ENCODE results near the gene MAP7D2. TPM values are rescaled to one million over a fixed set of nuclear protein-coding genes. Genes with fewer than 3 reads are reported as not detected.

The MAP7D2 gene
- total and polyA plus RNA-seq, 2 of the 4 experiments (the other 2 are of a cell fraction), result 0.18 to 0.19 TPM

GRCh38 chrX:20060961-20061748, 55.6 kb downstream of the MAP7D2 start:
- dilution Hi-C loops (cut with HindIII; ENCODE audit: low sequenced_read_pairs, unreplicated experiment), result no loop called here
- TF ChIP-seq ELK1 (IDR thresholded peaks at IDR 0.05; ENCODE audit: borderline replicate concordance, low read depth, low read length), result no peak
- TF ChIP-seq MAFK (IDR thresholded peaks at IDR 0.05; ENCODE audit: low read depth, low read length), result no peak
- no peak for TF ChIP-seq NFE2L2 (IDR thresholded peaks at IDR 0.05; ENCODE audit: low read depth, low read length)
- no peak for TF ChIP-seq RAD21 (IDR thresholded peaks at IDR 0.05; ENCODE audit: low read length)
- TF ChIP-seq RFX5 (IDR thresholded peaks at IDR 0.05; ENCODE audit: low read depth, low read length), result no peak
- TF ChIP-seq MXI1 (IDR thresholded peaks at IDR 0.05; ENCODE audit: borderline replicate concordance, low read depth, low read length), result no peak
- TF ChIP-seq CEBPB (IDR thresholded peaks at IDR 0.05; ENCODE audit: low read depth, low read length), result no peak
- TF ChIP-seq FOS (IDR thresholded peaks at IDR 0.05; ENCODE audit: low read depth, low read length), result no peak
- no peak for TF ChIP-seq USF2 (IDR thresholded peaks at IDR 0.05; ENCODE audit: low read depth, low read length)
- TF ChIP-seq RCOR1 (IDR thresholded peaks at IDR 0.05; ENCODE audit: insufficient replicate concordance, low read length), result no peak
- no peak for TF ChIP-seq SMC3 (IDR thresholded peaks at IDR 0.05; ENCODE audit: low read depth, low read length)
- Histone ChIP-seq H4K8ac (ENCODE audit: low read depth in 2 of 2, low read length in 2 of 2) (no peak overlapping the region), H4K20me1 (ENCODE audit: insufficient read depth, low read length) (no peaks in the 10 kb centered on the region), H2BK5ac (ENCODE audit: low read depth, low read length, poor library complexity, severe bottlenecking) (no peak overlapping the region), H4K91ac (ENCODE audit: insufficient read depth, low read depth, low read length) (no peak overlapping the region), H3K9me1 (ENCODE audit: insufficient read depth, low read length) (peaks cover 3% of the 10 kb centered on the region; the same call in 1 of the 2 replicates), H2AFZ (replicated peaks; ENCODE audit: low read length, poor library complexity) (peak overlapping the region; percentile 44), H4K5ac (ENCODE audit: low read depth, low read length) (no peak overlapping the region), H3K56ac (ENCODE audit: extremely low read depth, insufficient read depth, low read length) (no peak overlapping the region), H3K4ac (ENCODE audit: low read depth, low read length) (no peak overlapping the region), H3K9ac (ENCODE audit: low read depth, low read length) (no peak overlapping the region), H3K14ac (replicated peaks; ENCODE audit: low read depth, low read length) (no peak overlapping the region), H3K4me2 (ENCODE audit: low read depth, low read length) (no peak overlapping the region), H3K4me1 (ENCODE audit: control insufficient read depth, insufficient read depth, low read length) (peaks cover 2% of the 10 kb centered on the region; the same call in 1 of the 2 replicates), H3K4me3 (ENCODE audit: insufficient read depth, low read depth, low read length) (no peak overlapping the region), H3K23ac (ENCODE audit: low read depth, low read length) (no peak overlapping the region), H3K9me3 (ENCODE audit: control insufficient read depth, insufficient read depth, low read length) (no peaks in the 10 kb centered on the region), H3K18ac (ENCODE audit: low read depth, low read length) (no peak overlapping the region), H3K79me1 (ENCODE audit: low read depth in 1 of 2, low read length in 2 of 2) (no peaks in the 10 kb centered on the region), H2BK20ac (ENCODE audit: low read depth, low read length) (no peak overlapping the region), H2AK9ac (replicated peaks; ENCODE audit: low read depth, low read length, poor library complexity) (no peak overlapping the region), H3K27ac (ENCODE audit: insufficient read depth, low read length) (no peak overlapping the region), H3K27me3 (ENCODE audit: control insufficient read depth, insufficient read depth, low read length) (peaks cover 15% of the 10 kb centered on the region), H3K36me3 (ENCODE audit: control insufficient read depth, insufficient read depth, low read length) (no peaks in the 10 kb centered on the region), H2BK120ac (ENCODE audit: low read depth, low read length) (no peak overlapping the region), H2AK5ac (ENCODE audit: low read depth, low read length) (no peak overlapping the region), H2BK15ac (ENCODE audit: low read depth, low read length) (no peak overlapping the region)
- in situ Hi-C loops (cut with MboI; ENCODE audit: low sequenced_read_pairs), result loop anchor here (25.0 kb wide), 1 partner anchor 674 kb away; no protein-coding TSS in a partner anchor
- ATAC-seq (ENCODE audit: low read depth), result no peak
- ChIA-PET CTCF (interaction anchor here (0.6 to 1.1 kb wide), 2 partner anchors 14 to 29 kb away, joined by 3 to 9 read pairs; no protein-coding TSS in a partner anchor), POLR2A (ENCODE audit: unreplicated experiment) (no interaction called here)
- intact Hi-C loops (cut with micrococcal nuclease), result loop anchor here (10.0 kb wide), 2 partner anchors 326 to 686 kb away; no protein-coding TSS in a partner anchor
- DNase-seq, result no peak
- no TSS peak for BruUV-seq (replicated peaks)
- no CpG with 5 or more reads among the region's 5 CpGs for WGBS, 2 experiments (ENCODE audit: extremely low coverage in 2 of 2, insufficient read length in 1 of 2)

Measured in IMR-90 (cell line).